HCT116 (cell line): ENCODE data around the gene EDEM1. TPM values are rescaled to one million over a fixed set of nuclear protein-coding genes. Genes with fewer than 3 reads are reported as not detected.

Source experiments
- ATAC-seq: fragments of 200-7000 bp; cut with Tn5 transposase; 2 replicates; pipeline ENCODE4 v1.9.1; 2020; ENCODE audit warnings: mild to moderate bottlenecking, moderate library complexity
- BruUV-seq: library from RNA; stranded (reverse); fragments of 400-500 nt; replicated peaks from 2 replicates; lab custom pipeline; 2021; lab: Mats Ljungman, UMichigan
- CTCF ChIA-PET: fragments of 300-600 bp; sonication (Branson Sonifier 250); formaldehyde crosslinking; loops from one replicate; lab custom pipeline; 2021; ENCODE audit warnings: antibody characterized with exemption; lab: Charles Lee
- POLR2A ChIA-PET: fragments of 300-600, 350-600 bp; sonication (Branson Sonifier 250); formaldehyde crosslinking; loops from one replicate; lab custom pipeline; 2021; ENCODE audit warnings: antibody characterized with exemption; lab: Charles Lee
- RAD21 ChIA-PET, 2 experiments: fragments of 300-600 bp; sonication (Branson Sonifier 250); formaldehyde crosslinking; loops; one replicate each; lab custom pipeline; 2023; ENCODE audit warnings: low total read pairs in 2 of 2; ENCODE audit not compliant: uncharacterized antibody in 2 of 2, unreplicated experiment in 2 of 2, low non-redundant PET in 1 of 2; lab: Charles Lee
- DNase-seq: peaks from one replicate; pipeline ENCODE4 v3.0.0-alpha.2; 2010; ENCODE audit warnings: low read depth, low spot score
- H2AFZ ChIP-seq: fragments of 200-600 bp; shearing (Covaris generic), sonication (generic); 2 replicates; pipeline ENCODE4 v1.6.1; 2017; ENCODE audit warnings: low read depth, mixed run types, mixed read lengths, antibody characterized with exemption, low read length; ENCODE audit not compliant: poor library complexity, severe bottlenecking
- H3K27ac ChIP-seq: 2 replicates; pipeline ENCODE4 v1.5.1; 2012; ENCODE audit warnings: low read depth, low read length
- H3K27me3 ChIP-seq: fragments of 200-600 bp; sonication (generic); 2 replicates; pipeline ENCODE4 v1.6.1; 2016; ENCODE audit warnings: mixed run types, low read length, mixed read lengths; ENCODE audit not compliant: insufficient read depth
- H3K36me3 ChIP-seq, 2 experiments: fragments of 200-500 bp in 1 of 2; fragments of 200-600 bp in 1 of 2; sonication (Bioruptor generic) in 1 of 2; sonication (generic) in 1 of 2; 2 replicates each; pipeline versions ENCODE4 v1.5.1 to v1.6.1; 2014 to 2016; ENCODE audit warnings: low read length in 2 of 2, inconsistent platforms in 1 of 2, mixed read lengths in 1 of 2, mixed run types in 1 of 2; ENCODE audit not compliant: insufficient read depth in 2 of 2, control insufficient read depth in 1 of 2
- H3K4me1 ChIP-seq, 2 experiments: fragments of 200-600 bp in 1 of 2; sonication (generic) in 1 of 2; 2 replicates each; pipeline versions ENCODE4 v1.5.1 to v1.6.1; 2012 to 2017; ENCODE audit warnings: low read length in 2 of 2, inconsistent platforms in 1 of 2, mild to moderate bottlenecking in 1 of 2, mixed read lengths in 1 of 2, mixed run types in 1 of 2, moderate library complexity in 1 of 2; ENCODE audit not compliant: insufficient read depth in 2 of 2, control insufficient read depth in 1 of 2
- H3K4me2 ChIP-seq: fragments of 200-600 bp; sonication (generic); 2 replicates; pipeline ENCODE4 v1.6.1; 2017; ENCODE audit warnings: mixed run types, low read length, mixed read lengths
- H3K4me3 ChIP-seq, 2 experiments: fragments of 200-600 bp in 1 of 2; sonication (generic) in 1 of 2; replicated peaks in 1 of 2; 2 replicates each; pipeline ENCODE4 v1.5.1; 2011 to 2016; ENCODE audit warnings: low read length in 2 of 2, control low read depth in 1 of 2, low read depth in 1 of 2, mild to moderate bottlenecking in 1 of 2, mixed read lengths in 1 of 2, mixed run types in 1 of 2
- H3K79me2 ChIP-seq: fragments of 200-600 bp; sonication (generic); 2 replicates; pipeline ENCODE4 v1.6.1; 2017; ENCODE audit warnings: mild to moderate bottlenecking, mixed run types, low read length, moderate library complexity, mixed read lengths; ENCODE audit not compliant: insufficient read depth
- H3K9ac ChIP-seq: fragments of 200-600 bp; sonication (generic); 2 replicates; pipeline ENCODE4 v1.6.1; 2016; ENCODE audit warnings: low read length, mixed read lengths
- H3K9me2 ChIP-seq: fragments of 200-600 bp; sonication (generic), shearing (Covaris generic); 2 replicates; pipeline ENCODE4 v1.6.1; 2017; ENCODE audit warnings: mixed run types, mild to moderate bottlenecking, moderate library complexity; ENCODE audit not compliant: insufficient read depth
- H3K9me3 ChIP-seq, 2 experiments: fragments of 200-500 bp in 1 of 2; fragments of 200-600 bp in 1 of 2; sonication (Bioruptor generic) in 1 of 2; sonication (generic) in 1 of 2; 2 replicates each; pipeline ENCODE4 v1.6.1; 2014 to 2017; ENCODE audit warnings: low read length in 2 of 2, mixed read lengths in 2 of 2, inconsistent platforms in 1 of 2, low read depth in 1 of 2, mild to moderate bottlenecking in 1 of 2, mixed run types in 1 of 2, moderate library complexity in 1 of 2; ENCODE audit not compliant: control insufficient read depth in 1 of 2, insufficient read depth in 1 of 2
- H4K20me1 ChIP-seq: fragments of 200-600 bp; sonication (generic), shearing (Covaris generic); 2 replicates; pipeline ENCODE4 v1.6.1; 2017; ENCODE audit warnings: mixed run types, mild to moderate bottlenecking, moderate library complexity; ENCODE audit not compliant: insufficient read depth
- CBX3 ChIP-seq: IDR thresholded peaks from 2 replicates; pipeline ENCODE4 v1.6.1; 2012; ENCODE audit warnings: low read depth
- CEBPB ChIP-seq: IDR thresholded peaks from 2 replicates; pipeline ENCODE4 v1.6.1; 2012; ENCODE audit warnings: low read depth
- EGR1 ChIP-seq: IDR thresholded peaks from 2 replicates; pipeline ENCODE4 v1.6.1; 2012; ENCODE audit warnings: low read depth
- EZH2 ChIP-seq: fragments of 200-600 bp; sonication (generic); IDR thresholded peaks from 2 replicates; pipeline ENCODE4 v1.6.1; 2017; ENCODE audit warnings: antibody characterized with exemption, mixed run types
- EZH2phosphoT487 ChIP-seq: fragments of 200-600 bp; IDR thresholded peaks from 2 replicates; pipeline ENCODE4 v1.6.1; 2018; ENCODE audit warnings: antibody characterized with exemption, borderline replicate concordance
- FOSL1 ChIP-seq: IDR thresholded peaks from 2 replicates; pipeline ENCODE4 v1.6.1; 2012; ENCODE audit warnings: low read depth
- JUND ChIP-seq: IDR thresholded peaks from 2 replicates; pipeline ENCODE4 v1.6.1; 2012
- MAX ChIP-seq: IDR thresholded peaks from 2 replicates; pipeline ENCODE4 v1.6.1; 2012
- POLR2AphosphoS5 ChIP-seq: IDR thresholded peaks from 2 replicates; pipeline ENCODE4 v1.6.1; 2011; ENCODE audit warnings: mild to moderate bottlenecking, low read depth, low read length, moderate library complexity
- RAD21 ChIP-seq: IDR thresholded peaks from 2 replicates; pipeline ENCODE4 v1.6.1; 2012; ENCODE audit warnings: low read depth, mild to moderate bottlenecking
- SIN3A ChIP-seq: IDR thresholded peaks from 2 replicates; pipeline ENCODE4 v1.6.1; 2012; ENCODE audit warnings: low read depth
- SP1 ChIP-seq: IDR thresholded peaks from 2 replicates; pipeline ENCODE4 v1.6.1; 2012; ENCODE audit warnings: low read depth
- YY1 ChIP-seq: IDR thresholded peaks from 2 replicates; pipeline ENCODE4 v1.6.1; 2011; ENCODE audit warnings: low read length, low read depth, moderate library complexity, mild to moderate bottlenecking; ENCODE audit not compliant: insufficient replicate concordance; ENCODE audit errors: extremely low read depth
- ZFX ChIP-seq: fragments of 450-650 bp; IDR thresholded peaks from 2 replicates; pipeline ENCODE4 v1.6.1; 2017
- ZNF274 ChIP-seq: fragments of 200-500 bp; sonication (Bioruptor generic); IDR thresholded peaks from 2 replicates; pipeline ENCODE4 v1.6.1; 2014; ENCODE audit warnings: mild to moderate bottlenecking, low read depth, low read length, inconsistent platforms
- intact Hi-C: fragments of 100-400 bp; cut with micrococcal nuclease; formaldehyde crosslinking; loops from 2 replicates; pipeline ENCODE4 v1.10.0; 2022
- total RNA-seq: library from RNA; stranded (reverse); gene quantifications from one replicate; pipeline ENCODE4 v1.2.1, GENCODE V29; 2021; ENCODE audit not compliant: unreplicated experiment
- TF ChIP-seq, protein P1 (sequence below): IDR thresholded peaks from 2 replicates; pipeline ENCODE4 v1.6.1; 2011; ENCODE audit warnings: mild to moderate bottlenecking, low read length, moderate library complexity; ENCODE audit not compliant: insufficient replicate concordance; ENCODE audit errors: extremely low read depth
- TF ChIP-seq, protein P2 (sequence below): IDR thresholded peaks from 2 replicates; pipeline ENCODE4 v1.6.1; 2012; ENCODE audit warnings: low read depth

EDEM1 gene
- total RNA-seq, 1 experiment from 2014 or later = 23.7 TPM

DNA sequence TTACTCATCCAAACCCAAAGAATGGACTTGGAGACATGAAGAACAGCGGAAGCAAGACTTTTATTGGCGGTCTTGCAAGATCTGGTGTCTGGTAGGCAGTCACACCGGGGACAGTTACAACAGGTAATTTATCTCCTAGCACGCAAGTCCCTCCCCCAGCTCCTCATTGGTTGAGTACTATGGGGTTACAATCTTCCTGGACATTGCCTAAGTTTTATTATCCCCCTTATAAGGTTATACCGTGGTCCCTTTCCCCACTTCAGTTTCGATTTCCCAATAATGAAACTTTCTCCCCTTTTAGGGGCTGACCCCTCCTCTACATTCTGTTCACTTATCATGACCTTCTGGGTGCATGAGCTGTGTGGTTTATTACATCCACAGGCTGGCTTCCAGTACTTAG, 46.7 kb upstream of the EDEM1 start:
- CTCF ChIA-PET = no interaction called here
- DNase-seq = no peak
- H3K9ac ChIP-seq = no peak overlapping the region
- RAD21 ChIA-PET = no interaction called here
- no peaks in the 10 kb centered on the region; the same call in 1 of the 2 replicates for H4K20me1 ChIP-seq
- no peak for ATAC-seq
- H3K79me2 ChIP-seq = peaks cover 99% of the 10 kb centered on the region
- no peak overlapping the region for H3K4me3 ChIP-seq
- H3K4me1 ChIP-seq = peaks cover 19 to 22% of the 10 kb centered on the region in 2 experiments
- H3K9me2 ChIP-seq = no peaks in the 10 kb centered on the region
- no peak for TF ChIP-seq SIN3A
- TF ChIP-seq, protein P1, sequence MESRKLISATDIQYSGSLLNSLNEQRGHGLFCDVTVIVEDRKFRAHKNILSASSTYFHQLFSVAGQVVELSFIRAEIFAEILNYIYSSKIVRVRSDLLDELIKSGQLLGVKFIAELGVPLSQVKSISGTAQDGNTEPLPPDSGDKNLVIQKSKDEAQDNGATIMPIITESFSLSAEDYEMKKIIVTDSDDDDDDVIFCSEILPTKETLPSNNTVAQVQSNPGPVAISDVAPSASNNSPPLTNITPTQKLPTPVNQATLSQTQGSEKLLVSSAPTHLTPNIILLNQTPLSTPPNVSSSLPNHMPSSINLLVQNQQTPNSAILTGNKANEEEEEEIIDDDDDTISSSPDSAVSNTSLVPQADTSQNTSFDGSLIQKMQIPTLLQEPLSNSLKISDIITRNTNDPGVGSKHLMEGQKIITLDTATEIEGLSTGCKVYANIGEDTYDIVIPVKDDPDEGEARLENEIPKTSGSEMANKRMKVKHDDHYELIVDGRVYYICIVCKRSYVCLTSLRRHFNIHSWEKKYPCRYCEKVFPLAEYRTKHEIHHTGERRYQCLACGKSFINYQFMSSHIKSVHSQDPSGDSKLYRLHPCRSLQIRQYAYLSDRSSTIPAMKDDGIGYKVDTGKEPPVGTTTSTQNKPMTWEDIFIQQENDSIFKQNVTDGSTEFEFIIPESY = no peak
- TF ChIP-seq EGR1 = no peak
- no peak for TF ChIP-seq EZH2phosphoT487
- no peak for TF ChIP-seq EZH2
- no peak for TF ChIP-seq RAD21
- no peak for TF ChIP-seq CEBPB
- no peak for TF ChIP-seq FOSL1
- TF ChIP-seq, protein P2, sequence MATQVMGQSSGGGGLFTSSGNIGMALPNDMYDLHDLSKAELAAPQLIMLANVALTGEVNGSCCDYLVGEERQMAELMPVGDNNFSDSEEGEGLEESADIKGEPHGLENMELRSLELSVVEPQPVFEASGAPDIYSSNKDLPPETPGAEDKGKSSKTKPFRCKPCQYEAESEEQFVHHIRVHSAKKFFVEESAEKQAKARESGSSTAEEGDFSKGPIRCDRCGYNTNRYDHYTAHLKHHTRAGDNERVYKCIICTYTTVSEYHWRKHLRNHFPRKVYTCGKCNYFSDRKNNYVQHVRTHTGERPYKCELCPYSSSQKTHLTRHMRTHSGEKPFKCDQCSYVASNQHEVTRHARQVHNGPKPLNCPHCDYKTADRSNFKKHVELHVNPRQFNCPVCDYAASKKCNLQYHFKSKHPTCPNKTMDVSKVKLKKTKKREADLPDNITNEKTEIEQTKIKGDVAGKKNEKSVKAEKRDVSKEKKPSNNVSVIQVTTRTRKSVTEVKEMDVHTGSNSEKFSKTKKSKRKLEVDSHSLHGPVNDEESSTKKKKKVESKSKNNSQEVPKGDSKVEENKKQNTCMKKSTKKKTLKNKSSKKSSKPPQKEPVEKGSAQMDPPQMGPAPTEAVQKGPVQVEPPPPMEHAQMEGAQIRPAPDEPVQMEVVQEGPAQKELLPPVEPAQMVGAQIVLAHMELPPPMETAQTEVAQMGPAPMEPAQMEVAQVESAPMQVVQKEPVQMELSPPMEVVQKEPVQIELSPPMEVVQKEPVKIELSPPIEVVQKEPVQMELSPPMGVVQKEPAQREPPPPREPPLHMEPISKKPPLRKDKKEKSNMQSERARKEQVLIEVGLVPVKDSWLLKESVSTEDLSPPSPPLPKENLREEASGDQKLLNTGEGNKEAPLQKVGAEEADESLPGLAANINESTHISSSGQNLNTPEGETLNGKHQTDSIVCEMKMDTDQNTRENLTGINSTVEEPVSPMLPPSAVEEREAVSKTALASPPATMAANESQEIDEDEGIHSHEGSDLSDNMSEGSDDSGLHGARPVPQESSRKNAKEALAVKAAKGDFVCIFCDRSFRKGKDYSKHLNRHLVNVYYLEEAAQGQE = no peak
- no peak for TF ChIP-seq MAX
- no peak for TF ChIP-seq ZFX
- TF ChIP-seq YY1 = no peak
- no peak for TF ChIP-seq POLR2AphosphoS5
- TF ChIP-seq JUND = no peak
- no peak for TF ChIP-seq SP1
- no peak for TF ChIP-seq CBX3
- TF ChIP-seq ZNF274 = no peak
- no TSS peak for BruUV-seq
- H3K36me3 ChIP-seq = no peaks in the 10 kb centered on the region
- no peak overlapping the region for H3K27ac ChIP-seq
- intact Hi-C loops = no loop called here
- H3K4me2 ChIP-seq = no peak overlapping the region
- H3K27me3 ChIP-seq = no peaks in the 10 kb centered on the region
- POLR2A ChIA-PET = no interaction called here
- H3K9me3 ChIP-seq = no peaks in the 10 kb centered on the region
- H2AFZ ChIP-seq = no peak overlapping the region
